HepG2 (cell line): Measurements from ENCODE around the gene RPUSD4. TPM values are rescaled to one million over a fixed set of nuclear protein-coding genes. Genes with fewer than 3 reads are reported as not detected.

ENCODE experiments used
- AGO2 ChIP-seq: fragments of 200-400 bp; formaldehyde crosslinking; optimal IDR thresholded peaks from 2 replicates; pipeline ENCODE3; 2017; ENCODE audit warnings: mild to moderate bottlenecking, low read depth, low read length, moderate library complexity
- ARNT2 ChIP-seq: sonication (generic); formaldehyde crosslinking; IDR thresholded peaks from 2 replicates; pipeline ENCODE4 v1.8.0; 2022; ENCODE audit warnings: mild to moderate bottlenecking, low read depth, missing genetic modification reagents, moderate library complexity
- CHCHD3 ChIP-seq: sonication (generic); formaldehyde crosslinking; IDR thresholded peaks from 2 replicates; pipeline ENCODE4 v1.8.0; 2022; ENCODE audit warnings: mild to moderate bottlenecking, missing genetic modification reagents, moderate library complexity
- ETV5 ChIP-seq: IDR thresholded peaks from 2 replicates; pipeline ENCODE4 v1.6.1; 2018; ENCODE audit warnings: missing biosample characterization, missing genetic modification reagents, inconsistent platforms, borderline replicate concordance
- HMG20B ChIP-seq: conservative IDR thresholded peaks from 2 replicates; pipeline ENCODE4 v1.6.1; 2016; ENCODE audit warnings: missing genetic modification reagents, missing compliant biosample characterization
- ISX ChIP-seq: sonication (generic); formaldehyde crosslinking; conservative IDR thresholded peaks from 2 replicates; pipeline ENCODE4 v1.5.0; 2020; ENCODE audit warnings: missing genetic modification reagents
- KDM5A ChIP-seq: fragments of 200-600 bp; sonication (generic); IDR thresholded peaks from 2 replicates; pipeline ENCODE4 v1.7.0; 2018; ENCODE audit warnings: antibody characterized with exemption, mild to moderate bottlenecking, low read length, borderline replicate concordance
- KDM5B ChIP-seq: sonication (generic); formaldehyde crosslinking; IDR thresholded peaks from 2 replicates; pipeline ENCODE4 v1.4.0; 2020; ENCODE audit warnings: missing genetic modification reagents, mild to moderate bottlenecking, borderline replicate concordance
- MXD4 ChIP-seq: IDR thresholded peaks from 2 replicates; pipeline ENCODE4 v1.6.1; 2016; ENCODE audit warnings: mild to moderate bottlenecking, missing biosample characterization, missing genetic modification reagents
- MXI1 ChIP-seq: IDR thresholded peaks from 3 replicates; pipeline ENCODE4 v1.6.1; 2012; ENCODE audit warnings: low read depth, low read length, inconsistent platforms, borderline replicate concordance
- POGZ ChIP-seq: sonication (generic); formaldehyde crosslinking; IDR thresholded peaks from 2 replicates; pipeline ENCODE4 v1.4.0; 2020; ENCODE audit warnings: mild to moderate bottlenecking, missing genetic modification reagents
- REXO4 ChIP-seq: sonication (generic); formaldehyde crosslinking; IDR thresholded peaks from 2 replicates; pipeline ENCODE4 v1.8.0; 2022; ENCODE audit warnings: missing genetic modification reagents, mild to moderate bottlenecking, borderline replicate concordance
- ZBTB38 ChIP-seq: sonication (generic); formaldehyde crosslinking; IDR thresholded peaks from 2 replicates; pipeline ENCODE4 v1.5.1; 2020; ENCODE audit warnings: mild to moderate bottlenecking, missing genetic modification reagents
- ZC3H13 ChIP-seq: sonication (generic); formaldehyde crosslinking; IDR thresholded peaks from 2 replicates; pipeline ENCODE4 v1.8.1; 2023; ENCODE audit warnings: mild to moderate bottlenecking, missing genetic modification reagents, moderate library complexity
- ZKSCAN1 ChIP-seq: fragments of 150-350 bp; IDR thresholded peaks from 2 replicates; pipeline ENCODE4 v1.6.1; 2014; ENCODE audit warnings: low read length
- ZKSCAN5 ChIP-seq: sonication (generic); formaldehyde crosslinking; IDR thresholded peaks from 2 replicates; pipeline ENCODE4 v1.5.1; 2020; ENCODE audit warnings: mild to moderate bottlenecking, missing genetic modification reagents
- ZNF264 ChIP-seq: sonication (generic); formaldehyde crosslinking; IDR thresholded peaks from 2 replicates; pipeline ENCODE4 v1.4.0; 2020; ENCODE audit warnings: missing genetic modification reagents
- ZNF451 ChIP-seq: sonication (generic); formaldehyde crosslinking; IDR thresholded peaks from 2 replicates; pipeline ENCODE4 v1.5.0; 2020; ENCODE audit warnings: mild to moderate bottlenecking, missing genetic modification reagents
- ZNF614 ChIP-seq: IDR thresholded peaks from 2 replicates; pipeline ENCODE4 v1.6.1; 2018; ENCODE audit warnings: missing biosample characterization, missing genetic modification reagents, inconsistent platforms, borderline replicate concordance
- ZNF772 ChIP-seq: sonication (generic); formaldehyde crosslinking; IDR thresholded peaks from 2 replicates; pipeline ENCODE4 v1.5.0; 2020; ENCODE audit warnings: mild to moderate bottlenecking, missing genetic modification reagents
- ZNF816 ChIP-seq: sonication (generic); formaldehyde crosslinking; IDR thresholded peaks from 2 replicates; pipeline ENCODE4 v1.8.0; 2022; ENCODE audit warnings: missing genetic modification reagents, mild to moderate bottlenecking, borderline replicate concordance
- ZNF891 ChIP-seq: sonication (generic); formaldehyde crosslinking; IDR thresholded peaks from 2 replicates; pipeline ENCODE4 v1.5.0; 2020; ENCODE audit warnings: mild to moderate bottlenecking, missing genetic modification reagents
- polyA plus RNA-seq, 8 experiments: library from polyadenylated mRNA; depleted of rRNA in 3 of 8; stranded (reverse) in 7 of 8; unstranded in 1 of 8; fragments of >200 nt; fragmentation: Illumina TruSeq in 4 of 8; extraction: Trizol in 4 of 8; gene quantifications; 2 replicates each; pipeline versions ENCODE4 v1.2.1 to v1.2.3, GENCODE V29; 2011 to 2016; ENCODE audit warnings: low read depth in 4 of 8, missing spikeins in 1 of 8, mixed read lengths in 1 of 8; ENCODE audit not compliant: insufficient read depth in 1 of 8
- total RNA-seq, 5 experiments: library from RNA; depleted of rRNA; stranded (reverse); fragments of >200 nt; fragmentation: Illumina TruSeq; extraction: Trizol; gene quantifications; 2 replicates each; pipeline ENCODE4 v1.2.3, GENCODE V29; 2016; ENCODE audit warnings: low read depth in 1 of 5
- TF ChIP-seq, protein P1 (sequence below): sonication (generic); formaldehyde crosslinking; IDR thresholded peaks from 2 replicates; pipeline ENCODE4 v1.5.1; 2020; ENCODE audit warnings: missing genetic modification reagents, mild to moderate bottlenecking, borderline replicate concordance
- TF ChIP-seq, protein P2 (sequence below): sonication (generic); formaldehyde crosslinking; IDR thresholded peaks from 2 replicates; pipeline ENCODE4 v1.4.0; 2020; ENCODE audit warnings: mild to moderate bottlenecking, missing genetic modification reagents
- TF ChIP-seq, protein P3 (sequence below): IDR thresholded peaks from 2 replicates; pipeline ENCODE4 v1.6.1; 2012; ENCODE audit warnings: low read length, improper control_type of control experiment

Gene RPUSD4
- total and polyA plus RNA-seq, 2 of the 13 experiments (the other 11 are each of a cell fraction or from before 2014, with no cell fraction given), result 45.0 to 52.9 TPM

DNA sequence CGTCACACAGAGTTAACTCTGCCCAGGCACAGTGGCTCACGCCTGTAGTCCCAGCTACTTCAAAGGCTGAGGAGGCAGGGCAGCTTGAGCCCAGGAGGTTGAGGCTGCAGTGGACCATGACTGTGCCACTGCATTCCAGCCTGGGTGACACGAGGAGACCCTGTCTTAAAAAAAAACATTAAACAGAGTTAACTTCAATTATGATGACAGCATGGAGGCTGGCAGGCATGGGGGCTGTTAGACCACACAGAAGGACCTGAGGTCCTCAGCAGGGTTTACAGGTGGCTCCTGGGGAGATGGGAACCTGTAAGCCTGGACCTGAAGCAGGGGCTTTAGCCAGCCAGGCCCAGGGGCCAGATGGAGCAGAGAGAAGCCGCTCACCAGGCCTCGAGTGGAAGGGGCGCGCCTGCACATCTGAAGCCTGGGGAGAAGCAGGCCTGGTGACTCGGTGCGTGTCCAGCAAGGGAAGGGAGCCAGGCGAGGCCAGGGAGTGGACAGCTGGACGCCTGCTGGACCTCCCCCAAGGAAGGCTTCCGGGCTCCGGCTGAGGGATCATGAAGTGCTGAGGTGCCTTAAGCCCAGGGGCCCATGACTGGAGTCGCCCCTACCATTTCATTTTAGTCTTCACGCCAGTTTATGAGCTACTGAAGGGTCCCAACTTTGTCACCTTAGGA is 25.3 kb downstream of the RPUSD4 start (continued):
- TF ChIP-seq, protein P1, sequence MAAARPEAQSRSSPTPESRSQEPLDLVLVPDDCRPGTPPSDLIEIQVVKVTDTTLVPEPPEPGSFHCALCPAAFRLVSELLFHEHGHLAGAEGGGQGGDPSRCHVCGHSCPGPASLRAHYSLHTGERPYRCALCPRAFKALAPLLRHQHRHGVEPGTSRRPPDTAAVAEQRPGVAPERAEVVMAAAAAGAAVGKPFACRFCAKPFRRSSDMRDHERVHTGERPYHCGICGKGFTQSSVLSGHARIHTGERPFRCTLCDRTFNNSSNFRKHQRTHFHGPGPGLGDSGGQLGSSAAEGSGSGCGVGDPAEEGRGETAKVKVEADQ, result 0 out of 2 replicates have a peak, but pooled peaks have one; percentile 13
- 0 out of 2 replicates have a peak, but pooled peaks have one; percentile 32 for TF ChIP-seq ISX
- peak; percentile 74 for TF ChIP-seq AGO2
- no peak for TF ChIP-seq ZNF264 (CRISPR knock-in tag)
- TF ChIP-seq ZNF816 (CRISPR knock-in tag), result no peak
- 0 out of 2 replicates have a peak, but pooled peaks have one; percentile 8 for TF ChIP-seq KDM5B (CRISPR knock-in tag)
- no peak for TF ChIP-seq KDM5A
- TF ChIP-seq ZKSCAN1, result no peak
- TF ChIP-seq POGZ (CRISPR knock-in tag), result no peak
- TF ChIP-seq MXD4 (CRISPR knock-in tag), result no peak
- TF ChIP-seq MXI1, result no peak
- TF ChIP-seq, protein P2, sequence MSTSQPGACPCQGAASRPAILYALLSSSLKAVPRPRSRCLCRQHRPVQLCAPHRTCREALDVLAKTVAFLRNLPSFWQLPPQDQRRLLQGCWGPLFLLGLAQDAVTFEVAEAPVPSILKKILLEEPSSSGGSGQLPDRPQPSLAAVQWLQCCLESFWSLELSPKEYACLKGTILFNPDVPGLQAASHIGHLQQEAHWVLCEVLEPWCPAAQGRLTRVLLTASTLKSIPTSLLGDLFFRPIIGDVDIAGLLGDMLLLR (CRISPR knock-in tag), result 0 out of 2 replicates have a peak, but pooled peaks have one; percentile 33
- no peak for TF ChIP-seq HMG20B (CRISPR knock-in tag)
- no peak for TF ChIP-seq ARNT2 (CRISPR knock-in tag)
- 0 out of 2 replicates have a peak, but pooled peaks have one; percentile 1 for TF ChIP-seq ETV5 (CRISPR knock-in tag)
- TF ChIP-seq REXO4, result no peak
- TF ChIP-seq ZNF451 (CRISPR knock-in tag), result 0 out of 2 replicates have a peak, but pooled peaks have one; percentile 7
- TF ChIP-seq ZBTB38 (CRISPR knock-in tag), result peak; percentile 85
- no peak for TF ChIP-seq ZNF891 (CRISPR knock-in tag)
- TF ChIP-seq CHCHD3, result no peak
- no peak for TF ChIP-seq ZKSCAN5 (CRISPR knock-in tag)
- TF ChIP-seq, protein P3, sequence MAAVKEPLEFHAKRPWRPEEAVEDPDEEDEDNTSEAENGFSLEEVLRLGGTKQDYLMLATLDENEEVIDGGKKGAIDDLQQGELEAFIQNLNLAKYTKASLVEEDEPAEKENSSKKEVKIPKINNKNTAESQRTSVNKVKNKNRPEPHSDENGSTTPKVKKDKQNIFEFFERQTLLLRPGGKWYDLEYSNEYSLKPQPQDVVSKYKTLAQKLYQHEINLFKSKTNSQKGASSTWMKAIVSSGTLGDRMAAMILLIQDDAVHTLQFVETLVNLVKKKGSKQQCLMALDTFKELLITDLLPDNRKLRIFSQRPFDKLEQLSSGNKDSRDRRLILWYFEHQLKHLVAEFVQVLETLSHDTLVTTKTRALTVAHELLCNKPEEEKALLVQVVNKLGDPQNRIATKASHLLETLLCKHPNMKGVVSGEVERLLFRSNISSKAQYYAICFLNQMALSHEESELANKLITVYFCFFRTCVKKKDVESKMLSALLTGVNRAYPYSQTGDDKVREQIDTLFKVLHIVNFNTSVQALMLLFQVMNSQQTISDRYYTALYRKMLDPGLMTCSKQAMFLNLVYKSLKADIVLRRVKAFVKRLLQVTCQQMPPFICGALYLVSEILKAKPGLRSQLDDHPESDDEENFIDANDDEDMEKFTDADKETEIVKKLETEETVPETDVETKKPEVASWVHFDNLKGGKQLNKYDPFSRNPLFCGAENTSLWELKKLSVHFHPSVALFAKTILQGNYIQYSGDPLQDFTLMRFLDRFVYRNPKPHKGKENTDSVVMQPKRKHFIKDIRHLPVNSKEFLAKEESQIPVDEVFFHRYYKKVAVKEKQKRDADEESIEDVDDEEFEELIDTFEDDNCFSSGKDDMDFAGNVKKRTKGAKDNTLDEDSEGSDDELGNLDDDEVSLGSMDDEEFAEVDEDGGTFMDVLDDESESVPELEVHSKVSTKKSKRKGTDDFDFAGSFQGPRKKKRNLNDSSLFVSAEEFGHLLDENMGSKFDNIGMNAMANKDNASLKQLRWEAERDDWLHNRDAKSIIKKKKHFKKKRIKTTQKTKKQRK, result no peak
- TF ChIP-seq ZNF772 (CRISPR knock-in tag), result 0 out of 2 replicates have a peak, but pooled peaks have one; percentile 24
- TF ChIP-seq ZC3H13 (CRISPR knock-in tag), result 0 out of 2 replicates have a peak, but pooled peaks have one; percentile 28
- TF ChIP-seq ZNF614, result no peak
